ENCODE measurements around the gene PHYHD1. TPM values are rescaled to one million over a fixed set of nuclear protein-coding genes. Genes with fewer than 3 reads are reported as not detected.
"Not testable (repeated sequence)": the region's sequence is repeated elsewhere in the genome, so short reads cannot be mapped to it uniquely, and the experiment has no call there.

The PHYHD1 gene
- total RNA-seq, 2 donors from 2014 or later = 36.4 to 50.9 TPM

- WGBS = 87% methylated on average over 7 of the region's 7 CpGs
- DNase-seq (ENCODE audit: low spot score) = no peak
- Histone ChIP-seq H3K36me3 (no peaks in the 10 kb centered on the region), H3K27ac (no peak overlapping the region), H3K9me3 (no peaks in the 10 kb centered on the region), H3K4me1 (replicated peaks) (peaks cover 5% of the 10 kb centered on the region), H3K27me3 (replicated peaks; ENCODE audit: insufficient read depth) (no peaks in the 10 kb centered on the region), H3K4me3 (no peak overlapping the region)
- intact Hi-C loops (cut with DNase I) = no loop called here
- no peak for TF ChIP-seq POLR2AphosphoS5 (IDR thresholded peaks at IDR 0.05)
- TF ChIP-seq, protein P1, sequence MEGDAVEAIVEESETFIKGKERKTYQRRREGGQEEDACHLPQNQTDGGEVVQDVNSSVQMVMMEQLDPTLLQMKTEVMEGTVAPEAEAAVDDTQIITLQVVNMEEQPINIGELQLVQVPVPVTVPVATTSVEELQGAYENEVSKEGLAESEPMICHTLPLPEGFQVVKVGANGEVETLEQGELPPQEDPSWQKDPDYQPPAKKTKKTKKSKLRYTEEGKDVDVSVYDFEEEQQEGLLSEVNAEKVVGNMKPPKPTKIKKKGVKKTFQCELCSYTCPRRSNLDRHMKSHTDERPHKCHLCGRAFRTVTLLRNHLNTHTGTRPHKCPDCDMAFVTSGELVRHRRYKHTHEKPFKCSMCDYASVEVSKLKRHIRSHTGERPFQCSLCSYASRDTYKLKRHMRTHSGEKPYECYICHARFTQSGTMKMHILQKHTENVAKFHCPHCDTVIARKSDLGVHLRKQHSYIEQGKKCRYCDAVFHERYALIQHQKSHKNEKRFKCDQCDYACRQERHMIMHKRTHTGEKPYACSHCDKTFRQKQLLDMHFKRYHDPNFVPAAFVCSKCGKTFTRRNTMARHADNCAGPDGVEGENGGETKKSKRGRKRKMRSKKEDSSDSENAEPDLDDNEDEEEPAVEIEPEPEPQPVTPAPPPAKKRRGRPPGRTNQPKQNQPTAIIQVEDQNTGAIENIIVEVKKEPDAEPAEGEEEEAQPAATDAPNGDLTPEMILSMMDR (IDR thresholded peaks at IDR 0.05) = no peak
- TF ChIP-seq POLR2A (IDR thresholded peaks at IDR 0.05) = no peak
These were observed 23.2 kb downstream of the PHYHD1 start for GRCh38 chr9:128943832-128944620.

- intact Hi-C loops (cut with DNase I); H3K9me3 ChIP-seq; DNase-seq (ENCODE audit: low spot score); H3K4me3 ChIP-seq; H3K27me3 ChIP-seq (replicated peaks; ENCODE audit: insufficient read depth); H3K27ac ChIP-seq; H3K36me3 ChIP-seq; H3K4me1 ChIP-seq (replicated peaks): not testable (repeated sequence)
- 88% methylated on average over 7 of the region's 7 CpGs for WGBS
These were observed 24.2 kb downstream of the PHYHD1 start for GRCh38 chr9:128944966-128945365.

GRCh38 chr9:128945798-128946501 lies 25.2 kb downstream of the PHYHD1 start:
- H3K27ac ChIP-seq = no peak overlapping the region
- H3K9me3 ChIP-seq = no peaks in the 10 kb centered on the region
- H3K27me3 ChIP-seq (replicated peaks; ENCODE audit: insufficient read depth) = no peaks in the 10 kb centered on the region
- peaks cover 5% of the 10 kb centered on the region for H3K4me1 ChIP-seq (replicated peaks)
- TF ChIP-seq POLR2AphosphoS5 (IDR thresholded peaks at IDR 0.05) (no peak), POLR2A (IDR thresholded peaks at IDR 0.05) (no peak)
- TF ChIP-seq, protein P1 (IDR thresholded peaks at IDR 0.05) = no peak
- WGBS = 95% methylated on average over 19 of the region's 19 CpGs
- no peak overlapping the region for H3K4me3 ChIP-seq
- no peak for DNase-seq (ENCODE audit: low spot score)
- no peaks in the 10 kb centered on the region for H3K36me3 ChIP-seq
- intact Hi-C loops (cut with DNase I) = no loop called here

DNA sequence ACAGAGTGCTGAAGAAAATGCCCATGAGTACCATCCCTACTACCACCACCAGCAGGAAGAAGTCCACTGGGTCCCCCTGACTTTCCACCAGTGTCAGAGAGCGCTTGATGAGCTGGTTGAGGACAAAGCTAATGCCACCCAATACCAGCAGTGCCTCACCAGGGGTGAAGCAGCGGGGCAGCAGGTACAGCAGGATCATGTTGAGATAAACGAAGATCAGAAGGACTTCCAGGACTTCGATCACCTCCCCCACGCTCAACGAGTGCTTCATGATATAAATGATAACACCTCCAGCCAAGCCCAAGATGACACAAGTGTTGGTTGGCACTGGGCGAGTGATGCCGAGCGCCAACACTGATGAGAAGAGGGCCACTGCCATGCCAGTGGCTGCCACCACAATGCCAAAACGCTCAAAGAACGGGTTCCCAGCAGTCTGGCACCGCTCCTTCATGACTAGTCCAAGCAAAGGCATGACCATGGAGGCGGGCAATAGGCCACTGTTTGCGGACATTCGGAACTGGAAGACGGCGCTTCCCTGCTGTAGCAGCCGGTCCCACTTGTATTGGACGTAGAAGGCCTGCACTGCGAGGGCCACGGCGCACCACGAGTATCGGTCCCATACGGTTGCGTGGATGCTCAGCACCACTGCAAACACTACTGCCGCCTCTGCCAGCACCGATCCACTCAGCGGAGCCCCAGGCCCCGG lies 25.9 kb downstream of the PHYHD1 start:
- Histone ChIP-seq H3K4me3 (peak overlapping the region; percentile 81 to 95), H3K9me3 (no peaks in the 10 kb centered on the region), H3K36me3 (no peaks in the 10 kb centered on the region), H3K27ac (peak overlapping the region; percentile 91 to 94), H3K27me3 (replicated peaks; ENCODE audit: insufficient read depth) (no peaks in the 10 kb centered on the region), H3K4me1 (replicated peaks) (peaks cover 5% of the 10 kb centered on the region)
- 19% methylated on average over 27 of the region's 30 CpGs for whole genome bisulfite sequencing
- intact Hi-C loops (cut with DNase I) = no loop called here
- peak; percentile 17 for DNase-seq (ENCODE audit: low spot score)
- TF ChIP-seq POLR2A (IDR thresholded peaks at IDR 0.05) (no peak), POLR2AphosphoS5 (IDR thresholded peaks at IDR 0.05) (no peak)
- TF ChIP-seq, protein P1 (IDR thresholded peaks at IDR 0.05) = no peak

- Histone ChIP-seq H3K4me3 (peak overlapping the region; percentile 81 to 95), H3K27me3 (replicated peaks; ENCODE audit: insufficient read depth) (no peaks in the 10 kb centered on the region), H3K4me1 (replicated peaks) (peaks cover 5% of the 10 kb centered on the region), H3K27ac (peak overlapping the region; percentile 91 to 94), H3K36me3 (no peaks in the 10 kb centered on the region), H3K9me3 (no peaks in the 10 kb centered on the region)
- intact Hi-C loops (cut with DNase I) = no loop called here
- WGBS = under 1% methylated on average over 14 of the region's 20 CpGs
- TF ChIP-seq POLR2A (IDR thresholded peaks at IDR 0.05) (no peak), POLR2AphosphoS5 (IDR thresholded peaks at IDR 0.05) (no peak)
- TF ChIP-seq, protein P1 (IDR thresholded peaks at IDR 0.05) = no peak
- no peak for DNase-seq (ENCODE audit: low spot score)
These were observed 26.4 kb downstream of the PHYHD1 start for GRCh38 chr9:128947277-128947526.
